H1 (cell line): ENCODE measurements around the gene ANKRD13C. TPM values are rescaled to one million over a fixed set of nuclear protein-coding genes. Genes with fewer than 3 reads are reported as not detected.

Experiments
- CTCF ChIA-PET: fragments of 300-600 bp; sonication (Branson Sonifier 250); formaldehyde crosslinking; loops from one replicate; lab custom pipeline; 2021; ENCODE audit not compliant: partially characterized antibody; lab: Charles Lee
- POLR2A ChIA-PET: fragments of 300-600 bp; sonication (Branson Sonifier 250); formaldehyde crosslinking; loops from one replicate; lab custom pipeline; 2021; ENCODE audit warnings: inconsistent platforms; ENCODE audit not compliant: partially characterized antibody; lab: Charles Lee
- DNase-seq, 2 experiments: peaks; one replicate each; pipeline versions ENCODE4 v3.0.0 to v3.0.0-alpha.2; 2010 to 2022; ENCODE audit warnings: low spot score in 2 of 2, low read depth in 1 of 2, mixed read lengths in 1 of 2
- FAIRE-seq: peaks from 2 replicates; lab custom pipeline; 2011; peaks lifted over from hg19 to GRCh38; lab: Jason Lieb, UNC
- H2AFZ ChIP-seq: 2 replicates; pipeline ENCODE4 v1.8.1; 2012; ENCODE audit warnings: low read length, inconsistent platforms
- H2AK5ac ChIP-seq: 2 replicates; pipeline ENCODE4 v1.6.1; 2013; ENCODE audit warnings: low read depth, low read length
- H2BK120ac ChIP-seq: replicated peaks from 2 replicates; pipeline ENCODE3; 2013; ENCODE audit warnings: low read depth, low read length, inconsistent platforms
- H2BK12ac ChIP-seq: 2 replicates; pipeline ENCODE4 v1.6.1; 2013; ENCODE audit warnings: low read depth, low read length
- H2BK15ac ChIP-seq: 2 replicates; pipeline ENCODE4 v1.6.1; 2013; ENCODE audit warnings: low read length
- H2BK20ac ChIP-seq: 2 replicates; pipeline ENCODE4 v1.6.1; 2013; ENCODE audit warnings: low read length
- H2BK5ac ChIP-seq: 2 replicates; pipeline ENCODE4 v1.6.1; 2013; ENCODE audit warnings: low read depth, low read length
- H3K14ac ChIP-seq: 2 replicates; pipeline ENCODE4 v1.6.1; 2013; ENCODE audit warnings: inconsistent platforms; ENCODE audit not compliant: insufficient read length
- H3K18ac ChIP-seq: 2 replicates; pipeline ENCODE4 v1.6.1; 2013; ENCODE audit warnings: low read length; ENCODE audit errors: extremely low read depth
- H3K23ac ChIP-seq: 2 replicates; pipeline ENCODE4 v1.6.1; 2013; ENCODE audit warnings: inconsistent platforms; ENCODE audit not compliant: insufficient read length
- H3K23me2 ChIP-seq: 2 replicates; pipeline ENCODE4 v1.6.1; 2013; ENCODE audit warnings: low read depth, low read length
- H3K27ac ChIP-seq: 2 replicates; pipeline ENCODE4 v1.6.1; 2011; ENCODE audit warnings: low read depth, low read length, inconsistent platforms
- H3K27me3 ChIP-seq, 4 experiments: replicated peaks in 1 of 4; 1 replicate in 1 of 4; 2 replicates in 3 of 4; pipeline versions ENCODE4 v1.6.1 to v1.8.1; 2011 to 2013; ENCODE audit warnings: low read length in 3 of 4, mild to moderate bottlenecking in 3 of 4, inconsistent platforms in 2 of 4, mixed read lengths in 2 of 4, moderate library complexity in 1 of 4; ENCODE audit not compliant: control insufficient read depth in 3 of 4, insufficient read depth in 3 of 4; ENCODE audit errors: extremely low read depth in 1 of 4
- H3K36me3 ChIP-seq, 4 experiments: 2 replicates each; pipeline versions ENCODE4 v1.6.1 to v1.8.1; 2011 to 2013; ENCODE audit warnings: mild to moderate bottlenecking in 4 of 4, low read length in 3 of 4, moderate library complexity in 2 of 4, control low read depth in 1 of 4, inconsistent platforms in 1 of 4; ENCODE audit not compliant: insufficient read depth in 4 of 4, control insufficient read depth in 2 of 4
- H3K4ac ChIP-seq: replicated peaks from 2 replicates; pipeline ENCODE3; 2013; ENCODE audit warnings: low read length, low read depth, mixed read lengths, inconsistent platforms; ENCODE audit not compliant: insufficient read length
- H3K4me1 ChIP-seq, 4 experiments: replicated peaks in 1 of 4; 1 replicate in 1 of 4; 2 replicates in 3 of 4; pipeline versions ENCODE4 v1.6.1 to v1.8.1; 2011 to 2013; ENCODE audit warnings: low read length in 3 of 4, inconsistent platforms in 2 of 4, mixed read lengths in 1 of 4; ENCODE audit not compliant: insufficient read depth in 4 of 4, control insufficient read depth in 3 of 4
- H3K4me2 ChIP-seq, 2 experiments: 2 replicates each; pipeline versions ENCODE4 v1.6.1 to v1.8.1; 2011 to 2013; ENCODE audit warnings: low read depth in 2 of 2, low read length in 2 of 2, control low read depth in 1 of 2, inconsistent platforms in 1 of 2, mild to moderate bottlenecking in 1 of 2; ENCODE audit not compliant: insufficient read depth in 1 of 2
- H3K4me3 ChIP-seq, 4 experiments: fragments of 200-600, 300-600 bp in 1 of 4; sonication (generic), shearing (Covaris generic), sonication (Bioruptor Twin) in 1 of 4; 2 replicates each; pipeline versions ENCODE4 v1.5.1 to v1.8.1; 2011 to 2016; ENCODE audit warnings: low read length in 4 of 4, low read depth in 3 of 4, control low read depth in 2 of 4, inconsistent platforms in 2 of 4, mild to moderate bottlenecking in 2 of 4, mixed read lengths in 1 of 4, moderate library complexity in 1 of 4; ENCODE audit not compliant: insufficient read depth in 2 of 4; ENCODE audit errors: extremely low read depth in 1 of 4
- H3K56ac ChIP-seq: replicated peaks from 2 replicates; pipeline ENCODE3; 2013; ENCODE audit warnings: low read depth, mild to moderate bottlenecking, mixed read lengths, low read length, inconsistent platforms; ENCODE audit not compliant: insufficient read length
- H3K79me1 ChIP-seq: 2 replicates; pipeline ENCODE4 v1.6.1; 2013; ENCODE audit warnings: low read depth, low read length, control low read depth
- H3K79me2 ChIP-seq, 2 experiments: 2 replicates each; pipeline versions ENCODE4 v1.6.1 to v1.8.1; 2012 to 2013; ENCODE audit warnings: low read length in 2 of 2, mild to moderate bottlenecking in 2 of 2, inconsistent platforms in 1 of 2; ENCODE audit not compliant: insufficient read depth in 2 of 2, control insufficient read depth in 1 of 2
- H3K9ac ChIP-seq, 4 experiments: replicated peaks in 1 of 4; 1 replicate in 1 of 4; 2 replicates in 3 of 4; pipeline versions ENCODE4 v1.6.1 to v1.8.1; 2011 to 2013; ENCODE audit warnings: low read depth in 3 of 4, low read length in 3 of 4, control low read depth in 2 of 4, mild to moderate bottlenecking in 2 of 4, moderate library complexity in 2 of 4, inconsistent platforms in 1 of 4; ENCODE audit errors: extremely low read depth in 1 of 4
- H3K9me3 ChIP-seq, 2 experiments: 2 replicates each; pipeline versions ENCODE4 v1.6.1 to v1.8.1; 2012 to 2013; ENCODE audit warnings: mild to moderate bottlenecking in 2 of 2, moderate library complexity in 2 of 2, control low read depth in 1 of 2, inconsistent platforms in 1 of 2, low read depth in 1 of 2, low read length in 1 of 2, mixed read lengths in 1 of 2; ENCODE audit not compliant: insufficient read depth in 2 of 2
- H4K20me1 ChIP-seq, 2 experiments: replicated peaks in 1 of 2; 2 replicates each; pipeline versions ENCODE3 to v1.8.1; 2011 to 2013; ENCODE audit warnings: inconsistent platforms in 2 of 2, low read length in 2 of 2, mild to moderate bottlenecking in 1 of 2; ENCODE audit not compliant: insufficient read depth in 2 of 2, control insufficient read depth in 1 of 2
- H4K5ac ChIP-seq: 2 replicates; pipeline ENCODE4 v1.6.1; 2013; ENCODE audit warnings: low read length, low read depth, mixed read lengths, inconsistent platforms; ENCODE audit not compliant: insufficient read length
- H4K8ac ChIP-seq: 2 replicates; pipeline ENCODE4 v1.8.0; 2013; ENCODE audit warnings: mild to moderate bottlenecking, moderate library complexity, low read length, inconsistent platforms; ENCODE audit not compliant: insufficient read depth; ENCODE audit errors: extremely low read depth
- H4K91ac ChIP-seq: replicated peaks from 2 replicates; pipeline ENCODE3; 2013; ENCODE audit warnings: low read length, mixed read lengths, inconsistent platforms; ENCODE audit not compliant: insufficient read length
- TCF12 ChIP-seq: IDR thresholded peaks from 2 replicates; pipeline ENCODE4 v1.6.1; 2011; ENCODE audit warnings: low read depth, mild to moderate bottlenecking, low read length
- WGBS, 2 experiments: shearing (Covaris generic) in 1 of 2; methylation state at CpG; one replicate each; pipeline versions ENCODE4 v1.1.6 to v1.1.7; 2013 to 2015; ENCODE audit warnings: low lambda C conversion rate in 2 of 2, mixed read lengths in 2 of 2, inconsistent platforms in 1 of 2, low coverage in 1 of 2, missing lambda C conversion rate in 1 of 2; ENCODE audit not compliant: insufficient replicate concordance in 2 of 2, insufficient coverage in 1 of 2, insufficient read length in 1 of 2; ENCODE audit errors: extremely low coverage in 1 of 2, missing lambda C conversion rate in 1 of 2; 5-methylcytosine and 5-hydroxymethylcytosine counted together
- polyA plus RNA-seq, 7 experiments: library from polyadenylated mRNA; depleted of rRNA in 3 of 7; stranded (reverse) in 5 of 7; unstranded in 2 of 7; fragments of >200 nt in 5 of 7; fragments of 200-250 nt in 2 of 7; gene quantifications; 1 replicate in 5 of 7; 2 replicates in 1 of 7; 4 replicates in 1 of 7; pipeline versions ENCODE4 v1.2.1 to v1.2.3, GENCODE V29; 2011 to 2013; ENCODE audit warnings: missing spikeins in 2 of 7, mixed read lengths in 2 of 7
- total RNA-seq: library from RNA; stranded (reverse); fragmentation: NEBNext Ultra II Directional; extraction: Animal tissue kit (Norgen Biotek cat#: 25700); gene quantifications from 2 replicates; pipeline ENCODE4 v1.2.1, GENCODE V29; 2021
- TF ChIP-seq, protein P1 (sequence below), 3 experiments: IDR thresholded peaks; 1 replicate in 2 of 3; 2 replicates in 1 of 3; pipeline versions ENCODE4 v1.5.1 to v1.6.1; 2011; ENCODE audit warnings: low read length in 3 of 3, mild to moderate bottlenecking in 3 of 3, inconsistent platforms in 2 of 3, low read depth in 1 of 3, moderate library complexity in 1 of 3; ENCODE audit not compliant: insufficient read depth in 1 of 3; ENCODE audit errors: control extremely low read depth in 1 of 3

The ANKRD13C gene
- total and polyA plus RNA-seq, 2 of the 8 experiments (the other 6 are each of a cell fraction or from before 2014, with no cell fraction given), result 4.8 to 21.7 TPM

DNA sequence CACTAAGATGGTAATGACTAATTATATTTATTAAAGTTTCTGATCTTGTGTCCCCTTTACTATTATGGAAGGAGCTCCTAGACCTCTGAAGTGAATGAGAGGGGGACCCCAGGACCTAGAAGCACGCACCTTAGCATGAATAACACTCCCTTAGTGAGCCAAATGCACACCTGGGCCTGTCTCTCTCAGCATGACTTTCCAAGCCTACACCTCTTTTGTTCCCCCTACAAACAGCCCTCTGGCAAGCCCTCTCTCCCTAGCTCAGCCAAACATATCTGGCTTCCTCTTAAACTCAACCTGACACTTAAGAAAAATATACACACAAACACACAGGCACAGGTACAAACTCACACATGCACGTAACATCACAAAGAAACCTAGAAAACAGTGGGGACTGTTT lies 49.2 kb upstream of the ANKRD13C start:
- no peak overlapping the region for H4K8ac ChIP-seq
- H3K23me2 ChIP-seq, result no peaks in the 10 kb centered on the region
- 84% methylated on average over 2 of the region's 2 CpGs; no CpG with 5 or more reads in 1 of the 2 experiments for WGBS, 2 experiments
- TF ChIP-seq, protein P1, sequence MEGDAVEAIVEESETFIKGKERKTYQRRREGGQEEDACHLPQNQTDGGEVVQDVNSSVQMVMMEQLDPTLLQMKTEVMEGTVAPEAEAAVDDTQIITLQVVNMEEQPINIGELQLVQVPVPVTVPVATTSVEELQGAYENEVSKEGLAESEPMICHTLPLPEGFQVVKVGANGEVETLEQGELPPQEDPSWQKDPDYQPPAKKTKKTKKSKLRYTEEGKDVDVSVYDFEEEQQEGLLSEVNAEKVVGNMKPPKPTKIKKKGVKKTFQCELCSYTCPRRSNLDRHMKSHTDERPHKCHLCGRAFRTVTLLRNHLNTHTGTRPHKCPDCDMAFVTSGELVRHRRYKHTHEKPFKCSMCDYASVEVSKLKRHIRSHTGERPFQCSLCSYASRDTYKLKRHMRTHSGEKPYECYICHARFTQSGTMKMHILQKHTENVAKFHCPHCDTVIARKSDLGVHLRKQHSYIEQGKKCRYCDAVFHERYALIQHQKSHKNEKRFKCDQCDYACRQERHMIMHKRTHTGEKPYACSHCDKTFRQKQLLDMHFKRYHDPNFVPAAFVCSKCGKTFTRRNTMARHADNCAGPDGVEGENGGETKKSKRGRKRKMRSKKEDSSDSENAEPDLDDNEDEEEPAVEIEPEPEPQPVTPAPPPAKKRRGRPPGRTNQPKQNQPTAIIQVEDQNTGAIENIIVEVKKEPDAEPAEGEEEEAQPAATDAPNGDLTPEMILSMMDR (IDR thresholded peaks at IDR 0.05; ENCODE audit: control extremely low read depth in 1 of 3, insufficient read depth in 1 of 3, low read depth in 1 of 3, low read length in 3 of 3), result no peak
- TF ChIP-seq TCF12, result 0 out of 2 replicates have a peak, but pooled peaks have one; percentile 17
- no peak overlapping the region for H3K4me3 ChIP-seq
- H2BK120ac ChIP-seq, result no peak overlapping the region
- H3K79me1 ChIP-seq, result no peaks in the 10 kb centered on the region
- H2AFZ ChIP-seq, result peak overlapping the region; percentile 87
- no peaks in the 10 kb centered on the region for H3K9me3 ChIP-seq
- H3K23ac ChIP-seq, result no peak overlapping the region
- no peak overlapping the region; a peak in 1 of 4 replicates for H3K4me2 ChIP-seq
- H3K18ac ChIP-seq, result no peak overlapping the region
- no peak overlapping the region for H3K56ac ChIP-seq
- no peak overlapping the region for H2BK12ac ChIP-seq
- H3K14ac ChIP-seq, result no peak overlapping the region
- no peak overlapping the region for H3K27ac ChIP-seq
- POLR2A ChIA-PET, result interaction anchor here (1.4 to 1.6 kb wide), 2 partner anchors 10 to 49 kb away, joined by 5 to 6 read pairs; partner anchors contain the start of gene ANKRD13C
- no peaks in the 10 kb centered on the region for H3K27me3 ChIP-seq
- no peak overlapping the region for H2BK5ac ChIP-seq
- no peak overlapping the region for H2BK20ac ChIP-seq
- no peak overlapping the region for H4K91ac ChIP-seq
- no peaks in the 10 kb centered on the region for H3K36me3 ChIP-seq
- no peak overlapping the region for H3K4ac ChIP-seq
- H3K79me2 ChIP-seq, result no peaks in the 10 kb centered on the region
- peaks cover 0 to 3% (median 0%) of the 10 kb centered on the region in 4 experiments; a peak in 1 of 7 replicates for H3K4me1 ChIP-seq
- FAIRE-seq (no peak), DNase-seq (no peak)
- CTCF ChIA-PET, result no interaction called here
- no peak overlapping the region for H2AK5ac ChIP-seq
- no peak overlapping the region; a peak in 1 of 7 replicates for H3K9ac ChIP-seq
- peak overlapping the region; percentile 36 for H4K5ac ChIP-seq
- H4K20me1 ChIP-seq, result no peaks in the 10 kb centered on the region
- no peak overlapping the region for H2BK15ac ChIP-seq
